Body of pancreas (tissue), 4 donors: Measurements from ENCODE around the gene TMEM141.

Experiments
- POLR2A ChIP-seq, 3 donors: fragments of 450-650 bp; IDR thresholded peaks; one replicate each; pipeline ENCODE4 v1.6.1; 2016; ENCODE audit warnings: antibody characterized with exemption in 3 of 3, mild to moderate bottlenecking in 2 of 3
- TF ChIP-seq, protein P1 (sequence below), 7 experiments: fragments of 450-650 bp in 4 of 7; fragments of 200-600 bp in 3 of 7; sonication (generic) in 3 of 7; IDR thresholded peaks; one replicate each; pipeline ENCODE4 v1.5.1; 2016 to 2019; ENCODE audit warnings: antibody characterized with exemption in 7 of 7

DNA sequence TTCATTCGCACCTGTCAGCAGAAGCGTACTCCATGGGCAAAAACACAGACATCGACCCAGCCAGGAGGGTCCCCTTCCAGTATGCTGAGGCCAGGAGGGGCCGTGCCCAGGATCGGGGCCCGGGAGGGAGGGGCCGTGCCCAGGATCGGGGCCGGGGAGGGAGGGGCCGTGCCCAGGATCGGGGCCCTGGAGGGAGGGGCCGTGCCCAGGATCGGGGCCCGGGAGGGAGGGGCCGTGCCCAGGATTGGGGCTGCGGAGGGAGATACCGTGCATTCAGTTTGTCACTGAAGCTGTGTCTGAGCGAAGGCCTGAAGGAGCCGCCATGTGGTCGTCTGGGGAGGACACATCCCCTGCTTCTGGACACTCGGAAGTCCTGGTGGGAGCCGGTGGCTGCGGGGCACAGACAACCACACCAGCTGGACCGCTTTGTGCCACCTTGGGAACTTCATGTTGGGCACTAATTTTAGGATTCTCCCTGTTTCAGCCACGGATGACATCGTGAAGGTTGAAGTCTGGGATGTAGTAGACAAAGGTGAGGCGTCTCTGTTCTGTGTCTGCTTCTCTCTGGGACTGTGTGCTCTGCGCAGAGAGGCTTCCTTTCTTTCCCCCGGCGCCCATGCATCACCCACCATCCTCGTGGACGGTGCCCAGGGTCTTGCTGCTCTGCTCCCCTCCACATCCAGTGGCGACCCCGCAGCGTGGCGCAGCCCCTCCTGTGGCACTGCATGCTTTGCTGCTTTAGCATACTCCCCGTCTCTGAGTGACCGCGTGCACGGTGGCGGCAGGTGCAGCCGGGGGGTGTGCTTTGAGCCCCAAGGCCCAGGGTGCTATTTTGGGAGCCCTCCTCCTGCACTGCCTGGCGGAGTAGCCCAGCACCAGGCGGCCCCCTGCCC lies 34.4 kb downstream of the TMEM141 start:
- TF ChIP-seq, protein P1, sequence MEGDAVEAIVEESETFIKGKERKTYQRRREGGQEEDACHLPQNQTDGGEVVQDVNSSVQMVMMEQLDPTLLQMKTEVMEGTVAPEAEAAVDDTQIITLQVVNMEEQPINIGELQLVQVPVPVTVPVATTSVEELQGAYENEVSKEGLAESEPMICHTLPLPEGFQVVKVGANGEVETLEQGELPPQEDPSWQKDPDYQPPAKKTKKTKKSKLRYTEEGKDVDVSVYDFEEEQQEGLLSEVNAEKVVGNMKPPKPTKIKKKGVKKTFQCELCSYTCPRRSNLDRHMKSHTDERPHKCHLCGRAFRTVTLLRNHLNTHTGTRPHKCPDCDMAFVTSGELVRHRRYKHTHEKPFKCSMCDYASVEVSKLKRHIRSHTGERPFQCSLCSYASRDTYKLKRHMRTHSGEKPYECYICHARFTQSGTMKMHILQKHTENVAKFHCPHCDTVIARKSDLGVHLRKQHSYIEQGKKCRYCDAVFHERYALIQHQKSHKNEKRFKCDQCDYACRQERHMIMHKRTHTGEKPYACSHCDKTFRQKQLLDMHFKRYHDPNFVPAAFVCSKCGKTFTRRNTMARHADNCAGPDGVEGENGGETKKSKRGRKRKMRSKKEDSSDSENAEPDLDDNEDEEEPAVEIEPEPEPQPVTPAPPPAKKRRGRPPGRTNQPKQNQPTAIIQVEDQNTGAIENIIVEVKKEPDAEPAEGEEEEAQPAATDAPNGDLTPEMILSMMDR (IDR thresholded peaks at IDR 0.05): no peak
- no peak for TF ChIP-seq POLR2A (IDR thresholded peaks at IDR 0.05)
